ENCODE results near the gene ASMTL.
"Not testable (repeated sequence)": the region's sequence is repeated elsewhere in the genome, so short reads cannot be mapped to it uniquely, and the experiment has no call there.

ASMTL gene

DNA sequence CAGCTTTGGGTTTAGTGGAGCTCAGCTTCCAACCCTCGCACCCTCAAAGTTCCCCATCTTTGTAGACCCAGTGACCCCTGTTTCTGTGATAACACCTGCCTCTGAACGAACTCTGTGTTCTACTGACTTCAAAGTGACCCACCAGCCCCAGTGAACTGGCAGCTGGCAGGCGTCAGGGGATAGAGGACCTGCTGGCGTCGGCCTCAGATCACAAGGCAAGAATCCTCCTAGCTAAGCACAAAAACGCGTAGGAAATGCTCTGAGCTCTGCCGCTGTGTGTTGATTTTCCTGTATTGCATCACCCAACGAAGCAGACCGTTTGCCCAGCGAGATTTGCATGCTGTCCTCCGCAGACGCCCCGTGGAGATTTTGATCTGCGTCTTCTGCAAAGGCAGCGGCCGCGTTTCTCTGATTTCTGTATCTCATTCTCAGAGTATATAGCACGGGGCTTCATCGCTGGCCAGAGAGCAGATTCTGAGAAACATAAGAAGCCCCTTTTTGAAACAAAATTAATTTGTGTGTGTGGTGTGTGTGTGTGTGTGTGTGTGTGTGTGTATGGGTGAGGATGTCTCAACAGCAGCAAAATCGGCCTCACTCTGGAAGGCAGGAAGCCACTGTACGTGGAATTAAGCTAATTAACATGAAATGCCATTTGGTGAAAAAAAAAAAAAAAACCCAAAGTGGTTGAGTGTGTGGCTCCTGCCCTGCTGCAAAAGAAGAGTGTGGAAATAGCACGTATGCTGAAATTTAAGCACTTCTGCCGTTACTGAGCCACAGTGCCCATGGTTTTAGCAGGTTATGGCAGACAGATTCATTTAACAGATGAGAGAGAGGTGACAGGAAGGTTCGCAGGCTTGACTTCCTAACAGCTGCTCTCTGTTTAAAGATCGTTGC is 29.2 kb upstream of the ASMTL start:
- DNase-seq (ENCODE audit: low read depth in 2 of 2), result peak; percentile 54 to 64

DNA sequence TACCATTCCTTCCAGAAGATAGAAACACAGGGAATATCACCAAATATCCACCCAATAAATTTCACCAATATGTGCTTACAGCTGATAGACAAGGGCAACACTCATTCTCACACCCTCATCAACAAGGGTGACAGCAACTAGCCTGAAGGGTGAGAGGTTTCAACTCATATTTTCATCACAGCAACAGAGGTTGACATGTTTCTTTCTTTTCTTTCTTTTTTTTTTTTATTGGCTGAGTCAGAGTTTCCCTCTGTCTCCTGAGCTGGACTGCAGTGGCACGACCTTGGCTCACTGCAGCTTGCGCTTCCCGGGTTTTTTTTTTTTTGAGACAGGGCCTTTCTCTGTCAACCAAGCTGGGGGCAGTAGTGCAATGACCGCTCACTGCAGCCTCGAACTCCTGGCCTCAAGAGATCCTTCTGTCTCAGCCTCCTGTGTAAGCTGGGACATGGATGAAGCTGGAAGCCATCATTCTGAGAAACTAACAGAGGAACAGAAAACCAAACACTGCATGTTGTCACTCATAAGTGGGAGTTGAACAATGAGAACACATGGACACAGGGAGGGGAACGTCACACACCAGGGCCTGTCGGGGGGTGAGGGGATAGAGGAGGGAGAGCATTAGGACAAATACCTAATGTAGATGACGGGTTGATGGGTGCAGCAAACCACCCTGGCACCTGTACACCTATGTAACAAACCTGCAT is 27.5 kb upstream of the ASMTL start:
- no peak for DNase-seq (ENCODE audit: low read depth in 2 of 2)

GRCh38 chrX:1477801-1478458 is 25.2 kb upstream of the ASMTL start:
- DNase-seq (ENCODE audit: low read depth in 2 of 2), result no peak

DNA sequence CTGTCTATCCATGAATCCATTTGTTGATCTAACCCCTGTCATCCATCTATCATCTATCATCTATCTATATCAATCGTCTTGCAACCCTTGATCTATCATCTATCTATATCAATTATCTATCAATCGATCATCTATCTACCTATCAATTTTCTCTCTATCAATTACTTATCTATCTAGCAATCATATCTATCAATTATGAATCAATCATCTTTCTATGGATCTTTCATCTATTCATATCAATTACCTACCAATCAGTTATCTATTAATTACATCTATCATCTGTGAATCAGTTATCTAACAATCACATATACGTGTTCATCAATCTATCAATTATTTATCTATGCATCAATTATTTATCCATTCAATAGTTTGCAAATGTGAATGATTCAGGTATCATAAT is 24.5 kb upstream of the ASMTL start:
- no peak for DNase-seq (ENCODE audit: low read depth in 2 of 2)

GRCh38 chrX:1476682-1477081 is 24.0 kb upstream of the ASMTL start:
- DNase-seq (ENCODE audit: low read depth in 2 of 2), result no peak

DNA sequence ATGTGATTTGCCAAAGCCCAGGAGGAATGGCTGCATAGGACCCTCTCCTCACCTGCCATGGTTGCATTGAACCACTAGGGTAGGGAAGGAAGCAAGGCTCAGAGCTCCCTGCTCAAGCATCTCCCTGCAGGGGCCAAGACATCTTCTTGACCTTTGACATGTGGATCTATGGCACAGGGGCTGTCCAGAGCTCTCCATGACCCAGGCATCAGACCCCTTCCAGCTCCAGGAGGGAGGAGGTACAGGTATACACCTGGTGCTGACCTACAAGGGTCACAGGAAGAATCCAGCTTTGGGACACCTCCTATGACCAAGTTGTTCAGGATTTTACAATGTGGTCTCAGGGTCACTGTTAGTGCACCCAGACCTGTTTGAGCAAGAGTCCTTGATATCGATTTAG is 23.2 kb upstream of the ASMTL start:
- no peak for DNase-seq (ENCODE audit: low read depth in 2 of 2)

- no peak for DNase-seq (ENCODE audit: low read depth in 2 of 2)
These were observed 22.8 kb upstream of the ASMTL start for GRCh38 chrX:1475481-1475880.

GRCh38 chrX:1474593-1474992 is 21.9 kb upstream of the ASMTL start:
- not testable (repeated sequence) for DNase-seq (ENCODE audit: low read depth in 2 of 2)

DNA sequence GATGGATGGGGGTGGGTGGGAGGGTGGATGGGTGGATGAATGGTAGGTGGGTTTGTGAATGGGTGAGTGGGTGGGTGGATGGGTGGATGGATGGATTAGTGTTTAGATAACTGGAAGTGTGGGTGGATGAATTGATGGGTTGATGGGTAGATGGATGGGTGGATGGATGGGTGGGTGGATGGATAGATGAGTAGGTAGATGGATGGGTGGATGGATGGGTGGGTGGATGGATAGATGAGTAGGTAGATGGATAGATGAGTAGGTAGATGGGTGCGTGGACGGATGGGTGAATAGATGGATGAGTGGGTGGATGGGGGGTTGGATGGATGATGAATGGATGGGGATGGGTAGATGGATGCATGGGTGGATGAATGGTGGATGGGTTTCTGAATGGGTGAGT is 20.3 kb upstream of the ASMTL start:
- no peak for DNase-seq (ENCODE audit: low read depth in 2 of 2)

GRCh38 chrX:1468250-1468772 is 15.6 kb upstream of the ASMTL start:
- DNase-seq (ENCODE audit: low read depth in 2 of 2), result peak; percentile 66 to 73

GRCh38 chrX:1466971-1467561 is 14.4 kb upstream of the ASMTL start:
- no peak for DNase-seq (ENCODE audit: low read depth in 2 of 2)

- DNase-seq (ENCODE audit: low read depth in 2 of 2), result no peak
These were observed 13.5 kb upstream of the ASMTL start for GRCh38 chrX:1466232-1466661.

DNA sequence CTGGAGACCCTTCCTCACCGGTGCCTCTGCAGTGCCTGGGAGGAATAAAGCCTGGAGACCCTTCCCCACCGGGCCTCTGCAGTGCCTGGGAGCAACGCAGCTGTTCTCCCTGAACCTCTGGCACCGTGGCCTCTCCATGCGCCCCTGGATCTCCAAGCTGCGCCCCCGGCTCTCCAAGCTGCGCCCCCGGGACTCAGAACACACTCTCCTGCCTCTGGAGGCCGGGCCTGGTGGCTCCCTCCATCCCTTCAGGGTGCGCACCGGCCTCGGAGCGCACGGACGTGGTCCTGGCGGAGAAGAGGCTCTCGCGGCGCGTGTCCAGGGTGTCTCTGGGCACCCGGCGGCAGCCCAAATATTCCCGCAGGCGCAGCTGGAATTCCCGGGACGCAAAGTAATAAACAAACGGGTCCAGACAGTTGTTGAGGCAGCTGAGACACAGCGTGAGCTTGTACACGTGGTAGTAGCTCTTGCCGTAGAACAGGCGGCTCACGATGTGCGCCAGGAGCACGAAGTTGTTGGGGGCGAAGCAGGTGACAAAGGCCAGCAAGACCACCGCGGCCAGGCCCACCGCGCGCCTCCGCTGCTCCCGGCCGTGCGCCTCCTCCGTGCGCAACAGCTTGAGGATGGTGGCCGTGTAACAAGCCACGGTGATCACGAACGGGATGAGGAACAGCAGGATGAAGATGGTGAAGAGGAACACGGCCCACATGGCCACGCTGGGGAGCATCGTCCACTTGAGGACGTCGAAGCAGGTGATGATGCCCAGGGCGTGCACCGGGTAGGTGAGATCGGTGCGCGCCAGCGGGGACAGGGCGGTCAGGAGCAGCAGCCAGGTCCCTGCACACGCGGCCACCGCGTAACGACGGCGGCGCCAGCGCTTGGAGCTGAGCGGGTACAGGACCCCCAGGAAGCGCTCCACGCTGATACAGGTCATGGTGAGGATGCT is 12.8 kb upstream of the ASMTL start:
- DNase-seq (ENCODE audit: low read depth in 2 of 2), result no peak

GRCh38 chrX:1464971-1465285 is 12.2 kb upstream of the ASMTL start:
- DNase-seq (ENCODE audit: low read depth in 2 of 2), result no peak

GRCh38 chrX:1464041-1464970 is 11.6 kb upstream of the ASMTL start:
- DNase-seq (ENCODE audit: low read depth in 2 of 2), result no peak

- DNase-seq (ENCODE audit: low read depth in 2 of 2), result no peak
These were observed 10.9 kb upstream of the ASMTL start for GRCh38 chrX:1463581-1463980.

- peak; percentile 40 to 65 for DNase-seq (ENCODE audit: low read depth in 2 of 2)
These were observed 10.0 kb upstream of the ASMTL start for GRCh38 chrX:1462596-1463251.

DNA sequence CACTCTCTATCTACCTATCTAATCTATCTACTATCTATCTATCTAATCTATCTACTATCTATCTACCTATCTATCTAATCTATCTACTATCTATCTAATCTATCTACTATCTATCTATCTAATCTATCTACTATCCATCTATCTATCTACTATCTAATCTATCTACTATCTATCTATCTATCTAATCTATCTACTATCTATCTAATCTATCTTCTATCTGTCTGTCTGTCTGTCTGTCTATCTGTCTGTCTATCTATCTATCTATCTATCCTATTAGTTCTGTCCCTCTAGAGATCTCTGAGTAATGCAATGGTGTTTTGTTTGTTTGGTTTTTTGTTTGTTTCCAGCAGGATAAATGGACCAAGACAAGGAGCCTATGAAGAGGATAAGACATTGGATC is 9.4 kb upstream of the ASMTL start:
- DNase-seq (ENCODE audit: low read depth in 2 of 2), result no peak

- no peak for DNase-seq (ENCODE audit: low read depth in 2 of 2)
These were observed 3.2 kb upstream of the ASMTL start for GRCh38 chrX:1455948-1456280.
